Measurements from ENCODE around the gene MOB3C. TPM values are rescaled to one million over a fixed set of nuclear protein-coding genes. Genes with fewer than 3 reads are reported as not detected.

The MOB3C gene
- total RNA-seq, 1 donor from 2014 or later, result 11.5 TPM

DNA sequence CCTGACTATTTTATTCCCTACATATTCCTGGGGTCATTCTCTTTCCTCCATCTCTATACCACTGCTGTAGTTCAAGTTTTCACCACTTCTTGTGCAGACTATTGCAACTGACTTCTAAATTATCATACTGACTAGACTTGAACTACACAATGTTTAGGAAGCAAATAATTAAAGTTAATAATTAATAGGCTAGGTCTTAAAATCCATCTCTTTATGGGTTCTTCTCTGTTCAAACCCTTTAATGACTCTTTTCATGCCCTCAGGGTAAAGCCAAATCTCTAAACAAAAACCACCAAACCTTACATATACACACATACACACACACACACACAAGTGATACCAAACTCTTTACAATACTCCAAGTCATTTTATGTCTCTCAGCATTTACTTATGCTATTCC, 22.3 kb upstream of the MOB3C start:
- peak; percentile 77 for DNase-seq (ENCODE audit: low read depth)

- DNase-seq (ENCODE audit: low read depth), result no peak
These were observed 21.0 kb upstream of the MOB3C start for GRCh38 chr1:46637444-46638083.

DNA sequence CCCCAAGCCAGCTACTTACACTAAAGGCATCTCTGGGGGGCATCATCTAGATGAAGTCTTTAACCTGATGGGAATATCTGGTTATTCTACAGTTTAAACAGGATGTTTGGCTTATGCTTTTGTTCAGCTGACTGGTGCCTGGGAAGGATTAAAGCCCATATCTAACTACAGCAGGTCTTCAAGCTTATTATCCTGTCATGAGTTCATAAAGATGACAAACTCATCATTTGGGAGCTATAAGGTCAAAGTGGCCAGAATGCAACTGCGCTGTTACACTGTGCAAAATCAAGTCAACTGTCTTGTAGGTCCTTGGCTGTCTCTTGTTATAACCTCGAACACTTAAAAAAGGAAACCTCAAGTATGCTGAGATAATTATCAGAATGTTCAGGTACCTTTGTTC, 18.6 kb upstream of the MOB3C start:
- DNase-seq (ENCODE audit: low read depth), result no peak

GRCh38 chr1:46630719-46631118, 14.1 kb upstream of the MOB3C start:
- no peak for DNase-seq (ENCODE audit: low read depth)

DNA sequence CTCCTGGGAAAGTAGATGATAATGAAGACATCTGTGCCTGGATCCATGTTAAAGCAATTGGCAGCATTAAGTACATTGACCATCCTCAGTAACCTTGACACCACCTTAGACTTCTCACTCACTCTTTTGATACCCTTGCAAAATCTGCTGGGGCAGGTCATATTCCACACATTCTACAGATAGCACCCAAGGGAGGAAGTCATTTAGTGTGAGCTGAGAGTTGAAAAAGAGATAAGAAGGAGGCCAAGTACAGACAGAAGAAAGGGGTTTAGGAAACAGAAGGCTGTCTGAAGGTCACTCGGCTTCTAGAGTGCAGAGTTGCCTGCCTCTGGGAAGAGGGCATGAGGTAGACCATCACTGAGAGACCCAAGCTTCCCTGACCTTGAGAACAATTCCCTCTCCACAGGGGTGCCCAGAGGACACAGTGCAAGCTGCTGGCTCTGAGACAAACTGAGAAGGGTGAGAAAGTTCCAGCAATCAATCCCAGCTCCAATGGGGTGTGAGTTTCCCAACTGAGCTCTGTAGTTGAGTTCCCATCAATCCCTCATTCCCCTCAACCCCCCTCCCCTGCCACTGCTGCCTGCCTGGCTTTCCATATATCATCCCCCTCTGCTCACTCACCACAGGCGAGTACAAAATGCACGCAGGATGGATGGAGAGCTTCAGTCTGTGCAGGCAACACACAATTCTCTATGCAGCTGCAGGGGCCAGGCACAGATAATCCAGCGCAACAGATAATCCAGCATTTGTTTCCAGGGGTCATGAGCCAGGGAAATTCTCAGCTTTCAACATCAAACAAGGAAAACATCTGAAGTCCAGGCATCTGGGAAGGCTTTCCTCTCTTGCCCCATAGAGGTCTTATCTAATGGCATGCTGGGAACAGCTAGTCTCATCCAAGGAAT, 7.4 kb upstream of the MOB3C start:
- no peak for DNase-seq (ENCODE audit: low read depth)

DNA sequence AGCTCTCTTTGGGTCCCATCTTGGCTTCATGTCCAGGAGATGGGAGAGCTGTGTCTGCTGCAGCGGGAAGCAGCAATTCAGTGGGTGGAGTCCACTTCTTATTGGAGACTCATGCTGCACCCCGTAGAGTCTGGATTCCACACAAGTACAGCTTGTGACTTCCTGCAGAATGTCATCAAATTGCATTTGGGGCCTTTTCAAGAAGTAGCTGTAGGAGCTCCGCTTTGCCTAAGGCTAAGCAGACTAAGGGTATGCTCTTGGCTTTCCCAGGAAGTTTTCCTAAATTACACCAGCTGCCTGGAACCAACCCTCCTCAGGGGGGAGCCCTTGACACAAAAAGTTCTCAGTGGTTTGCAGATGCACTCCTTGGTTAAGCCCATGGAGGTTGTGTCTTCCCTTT, 5.7 kb upstream of the MOB3C start:
- peak; percentile 32 for DNase-seq (ENCODE audit: low read depth)

DNA sequence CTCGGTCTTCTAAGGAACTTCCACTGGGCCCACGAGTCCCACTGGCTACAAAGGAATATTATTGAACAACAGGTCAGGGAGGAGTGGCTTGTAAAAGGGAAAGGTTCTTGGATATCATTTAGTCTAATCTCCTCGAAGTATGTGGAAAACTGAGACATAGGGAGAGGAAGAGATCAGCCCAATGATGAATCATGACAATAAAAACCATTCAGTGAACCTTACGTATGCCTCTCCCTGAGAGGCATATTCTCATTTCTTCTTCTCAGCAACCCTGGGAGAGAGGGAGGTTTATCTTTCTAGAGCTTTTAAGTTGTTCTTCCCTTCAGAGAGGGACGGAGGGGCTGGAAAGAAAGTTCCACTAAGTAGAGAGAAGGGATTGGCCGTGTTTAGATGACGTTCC, 5.3 kb upstream of the MOB3C start:
- no peak for DNase-seq (ENCODE audit: low read depth)

DNA sequence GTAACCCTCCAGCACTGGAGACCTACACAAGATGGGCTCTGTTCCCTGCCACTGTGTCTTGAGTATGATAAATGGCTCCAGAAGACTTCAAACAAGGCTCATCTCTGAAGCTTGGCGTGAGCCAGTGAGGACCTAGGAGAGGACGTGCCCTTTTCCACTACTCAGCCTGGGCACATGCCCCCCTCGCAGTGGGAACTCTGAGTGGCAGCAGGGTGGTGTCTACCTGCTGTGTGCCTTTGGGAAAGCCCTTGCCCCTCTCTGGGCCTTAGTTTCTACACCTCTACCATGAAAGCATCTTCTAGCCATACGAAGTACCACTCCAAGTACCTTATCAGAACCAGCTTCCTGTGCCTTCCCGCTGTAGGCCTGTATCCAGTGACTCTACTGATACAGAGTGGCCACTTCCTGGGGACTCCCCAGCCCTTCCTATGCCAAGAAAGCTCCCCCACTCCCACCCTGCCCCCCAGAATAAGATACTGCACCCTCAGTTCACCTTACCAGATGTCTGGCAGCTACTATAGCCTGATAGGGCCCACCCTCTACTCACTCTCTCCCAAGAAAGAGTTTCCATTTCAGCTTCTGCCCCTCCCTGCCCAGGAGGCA, 3.1 kb upstream of the MOB3C start:
- no peak for DNase-seq (ENCODE audit: low read depth)

GRCh38 chr1:46618754-46619415, 2.3 kb upstream of the MOB3C start:
- DNase-seq (ENCODE audit: low read depth), result no peak

GRCh38 chr1:46617833-46618232, 1.2 kb upstream of the MOB3C start:
- DNase-seq (ENCODE audit: low read depth), result no peak

GRCh38 chr1:46617108-46617800, 643 bp upstream of the MOB3C start:
- peak; percentile 30 for DNase-seq (ENCODE audit: low read depth)

DNA sequence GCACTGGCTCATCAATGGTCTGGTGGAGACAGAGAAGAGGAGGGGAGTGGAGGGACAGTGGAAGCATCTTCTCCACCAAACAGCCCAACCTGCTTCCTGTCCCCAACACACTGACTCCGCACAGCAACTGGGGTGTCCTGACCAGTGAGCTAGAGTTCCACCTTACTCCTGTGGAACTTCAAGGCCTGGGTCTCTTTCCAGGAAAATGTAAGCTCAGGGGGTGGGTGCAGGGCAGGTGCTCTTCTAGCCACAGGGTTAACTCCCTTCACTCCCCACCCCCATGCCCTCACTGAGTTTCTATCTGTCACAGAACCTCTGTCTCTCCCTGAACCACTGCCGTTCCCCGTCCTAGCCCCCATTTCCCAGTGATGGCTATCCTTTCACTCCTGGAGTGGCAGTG, 876 bp downstream of the MOB3C start:
- DNase-seq (ENCODE audit: low read depth), result no peak

DNA sequence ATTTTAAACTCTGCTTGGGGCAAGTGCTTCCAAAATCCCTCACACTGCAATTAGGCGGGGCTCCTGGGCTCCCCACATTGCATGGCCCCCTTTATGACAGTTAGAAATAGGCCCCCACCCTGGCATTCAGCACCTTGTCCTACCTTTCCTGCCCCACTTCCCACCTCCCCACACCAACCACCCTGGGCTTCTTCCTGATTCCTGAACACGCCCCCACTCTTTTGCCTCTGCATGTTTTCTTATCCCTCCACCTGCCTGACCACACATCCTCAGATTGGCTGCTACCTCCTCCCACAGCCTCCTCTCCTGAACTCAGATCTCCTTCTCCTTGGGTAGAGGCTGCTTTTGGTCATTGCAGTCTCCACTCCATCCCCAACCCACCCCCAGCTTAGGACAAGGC, 1.5 kb downstream of the MOB3C start:
- DNase-seq (ENCODE audit: low read depth), result no peak

GRCh38 chr1:46614604-46614984, 2.0 kb downstream of the MOB3C start:
- DNase-seq (ENCODE audit: low read depth), result no peak

DNA sequence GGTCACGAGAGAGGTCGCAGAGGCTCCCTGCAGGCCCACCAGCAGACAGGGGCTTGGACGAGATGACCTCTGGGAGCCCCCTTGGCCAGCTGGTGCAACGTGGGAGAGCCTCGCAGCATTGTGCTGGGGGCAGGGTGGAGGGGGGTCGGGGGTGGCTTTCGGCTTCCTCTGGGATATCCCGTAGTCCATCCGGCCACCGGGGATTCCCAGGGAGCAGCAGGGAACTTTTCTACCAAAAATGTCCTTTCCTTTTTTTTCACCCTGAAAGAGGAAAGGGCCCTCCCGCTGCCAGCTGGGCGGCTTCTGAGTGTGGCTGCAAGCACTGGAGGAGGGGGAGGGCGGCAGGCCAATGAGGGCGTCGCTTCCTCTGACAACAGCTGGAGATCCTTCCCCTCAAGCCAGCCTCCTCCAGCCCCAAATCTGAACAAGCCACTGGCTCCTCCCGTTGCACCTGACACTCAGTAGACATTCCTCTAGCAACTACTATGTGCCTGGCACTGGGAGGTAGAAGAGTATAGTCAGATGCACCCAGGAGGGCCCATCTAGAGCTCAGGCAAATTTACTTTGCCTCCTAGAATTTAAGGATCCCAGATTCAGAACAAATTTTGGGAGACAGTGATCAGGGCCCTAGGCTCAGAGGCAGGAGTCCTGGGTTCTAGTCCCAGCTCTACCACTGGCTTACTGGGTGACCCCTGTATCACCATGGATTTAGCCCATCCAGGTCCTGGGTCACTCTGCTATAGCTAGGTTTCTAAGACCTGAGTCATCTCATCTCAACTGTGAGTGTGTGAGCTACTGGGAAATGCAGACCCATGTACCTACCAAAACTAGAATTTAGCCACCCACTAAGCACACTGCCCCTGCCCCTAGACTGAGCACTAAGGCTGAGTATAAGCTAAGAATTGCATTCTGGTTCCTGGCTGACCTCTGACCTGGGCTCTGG, 2.7 kb downstream of the MOB3C start:
- peak; percentile 34 for DNase-seq (ENCODE audit: low read depth)

- DNase-seq (ENCODE audit: low read depth), result no peak
These were observed 3.5 kb downstream of the MOB3C start for GRCh38 chr1:46612937-46613660.

GRCh38 chr1:46611691-46612221, 4.9 kb downstream of the MOB3C start:
- DNase-seq (ENCODE audit: low read depth), result peak; percentile 67

- no peak for DNase-seq (ENCODE audit: low read depth)
These were observed 9.1 kb downstream of the MOB3C start for GRCh38 chr1:46607345-46608130.
